ENCODE data around the gene CCR4. TPM values are rescaled to one million over a fixed set of nuclear protein-coding genes. Genes with fewer than 3 reads are reported as not detected.

CCR4 gene
- total RNA-seq, 2 donors from 2014 or later, result 0.33 to 0.35 TPM

DNA sequence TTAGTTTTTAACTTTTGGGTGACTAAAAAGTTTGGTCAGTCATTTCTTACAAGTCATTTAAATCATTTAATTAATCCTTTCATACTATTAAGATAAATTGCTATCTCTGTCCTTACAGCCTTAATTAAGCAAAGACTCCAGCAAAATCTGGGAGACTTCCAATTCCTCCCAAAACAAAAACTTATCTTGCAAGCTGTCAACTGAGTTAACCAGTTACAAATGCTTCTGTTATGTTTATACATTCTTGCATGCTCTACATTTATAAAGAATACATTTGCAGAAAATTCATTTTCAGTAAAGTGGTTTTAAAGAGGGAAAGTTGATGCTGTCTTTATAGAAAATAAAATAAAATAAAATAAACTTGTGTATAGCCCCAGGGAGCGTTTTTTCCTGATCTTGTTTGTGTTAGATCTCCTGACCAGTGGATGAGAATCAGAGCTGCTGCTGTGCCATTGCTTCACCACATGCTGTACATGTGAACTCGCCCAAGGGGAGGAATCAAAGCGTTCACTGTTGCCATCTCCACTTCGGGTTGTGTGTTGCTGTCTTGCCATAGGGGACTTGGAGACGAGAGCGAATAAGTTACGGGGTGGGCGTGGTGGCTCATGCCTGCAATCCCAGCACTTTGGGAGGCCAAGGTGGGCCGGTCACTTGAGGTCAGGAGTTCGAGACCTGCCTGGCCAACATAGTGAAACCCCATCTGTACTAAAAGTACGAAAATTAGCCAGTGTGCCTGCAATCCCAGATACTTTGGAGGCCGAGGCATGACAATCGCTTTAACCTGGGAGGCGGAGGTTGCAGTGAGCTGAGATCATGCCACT lies 5.5 kb downstream of the CCR4 start:
- no peaks in the 10 kb centered on the region for H3K27me3 ChIP-seq
- no peak overlapping the region for H3K27ac ChIP-seq
- no peaks in the 10 kb centered on the region for H3K4me1 ChIP-seq
- TF ChIP-seq CTCF (IDR thresholded peaks at IDR 0.05), result no peak
- no peaks in the 10 kb centered on the region for H3K36me3 ChIP-seq
- H3K9me3 ChIP-seq, result no peaks in the 10 kb centered on the region
- H3K4me3 ChIP-seq, result no peak overlapping the region
- no peak for DNase-seq (ENCODE audit: low spot score)

DNA sequence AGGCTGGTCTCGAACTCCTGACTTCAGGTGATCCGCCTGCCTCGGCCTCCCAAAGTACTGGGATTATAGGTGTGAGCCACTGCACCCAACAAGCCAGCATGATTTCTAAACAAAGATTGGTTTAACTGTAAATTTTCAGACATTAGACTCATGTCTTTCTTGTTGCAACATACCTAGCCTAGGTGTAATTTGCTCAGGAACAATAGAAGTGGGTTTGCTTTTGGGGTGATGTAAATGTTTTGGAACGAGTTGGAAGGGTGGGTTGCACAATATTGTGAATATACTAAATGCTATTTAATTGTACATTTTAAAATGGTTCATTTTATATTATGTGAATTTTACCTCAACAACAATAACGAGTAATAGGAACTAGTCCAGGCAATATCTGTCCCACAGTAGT lies 7.1 kb downstream of the CCR4 start:
- no peak for TF ChIP-seq CTCF (IDR thresholded peaks at IDR 0.05)
- Histone ChIP-seq H3K9me3 (no peaks in the 10 kb centered on the region), H3K36me3 (no peaks in the 10 kb centered on the region), H3K27me3 (no peaks in the 10 kb centered on the region), H3K4me3 (no peak overlapping the region), H3K27ac (no peak overlapping the region), H3K4me1 (no peaks in the 10 kb centered on the region)
- DNase-seq (ENCODE audit: low spot score), result no peak

DNA sequence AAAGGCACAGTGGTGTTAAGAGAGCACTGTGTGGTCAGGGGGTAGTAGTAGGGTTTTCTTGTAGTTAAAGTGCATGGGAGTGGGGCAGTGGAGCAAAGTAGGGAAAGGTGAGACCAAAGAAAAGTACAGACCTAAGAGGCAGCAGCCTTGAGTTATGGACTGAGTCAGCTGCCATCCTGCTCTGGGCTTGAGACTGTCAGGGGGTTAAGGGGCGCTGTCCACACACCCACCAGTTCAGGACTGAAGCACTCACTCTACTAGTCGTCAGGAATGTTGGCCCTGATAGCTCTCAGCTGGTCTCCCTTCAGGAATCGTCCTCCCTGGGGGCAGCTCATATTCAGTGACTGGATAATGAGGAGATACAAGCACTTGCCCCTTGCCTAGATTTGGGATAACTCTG lies 7.9 kb downstream of the CCR4 start:
- H3K9me3 ChIP-seq, result no peaks in the 10 kb centered on the region
- no peaks in the 10 kb centered on the region for H3K27me3 ChIP-seq
- no peaks in the 10 kb centered on the region for H3K36me3 ChIP-seq
- H3K4me3 ChIP-seq, result no peak overlapping the region
- H3K4me1 ChIP-seq, result no peaks in the 10 kb centered on the region
- no peak for TF ChIP-seq CTCF (IDR thresholded peaks at IDR 0.05)
- DNase-seq (ENCODE audit: low spot score), result no peak
- no peak overlapping the region for H3K27ac ChIP-seq

DNA sequence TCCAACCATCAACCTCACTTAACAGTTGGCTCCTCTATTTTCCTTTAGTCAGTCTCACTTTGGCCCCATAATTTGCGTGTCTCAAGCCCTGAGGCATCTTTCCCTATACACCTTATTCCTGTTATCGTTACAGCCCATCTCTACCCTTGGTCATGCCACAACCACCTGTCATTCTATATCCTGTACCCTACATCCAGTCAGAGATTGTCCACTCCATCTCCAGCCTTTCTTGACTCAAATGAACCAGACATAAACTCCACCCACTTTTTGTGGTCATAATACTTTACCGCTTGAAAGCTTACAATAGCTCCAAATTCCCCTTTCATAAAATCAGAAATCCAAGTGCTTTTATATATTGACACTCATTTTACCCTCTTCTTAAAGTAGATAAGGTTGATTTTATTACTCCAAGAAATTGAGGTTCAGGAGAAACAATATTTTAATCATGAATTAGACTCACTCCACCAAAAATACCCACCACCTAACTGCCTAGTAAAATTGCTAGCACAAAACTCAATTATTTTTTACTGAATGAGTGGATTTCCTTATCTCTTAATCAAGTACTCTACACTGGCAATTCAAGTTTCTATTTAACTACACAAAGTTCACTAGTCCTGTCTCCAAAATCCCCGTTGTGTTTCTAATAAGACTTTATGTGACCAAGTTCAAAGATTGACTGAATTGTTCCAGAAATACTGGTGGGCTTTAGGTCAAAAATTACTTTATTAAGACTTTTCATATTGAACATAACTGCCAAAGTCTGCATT lies 9.1 kb downstream of the CCR4 start:
- Histone ChIP-seq H3K27me3 (no peaks in the 10 kb centered on the region), H3K4me3 (no peak overlapping the region), H3K4me1 (no peaks in the 10 kb centered on the region), H3K27ac (no peak overlapping the region), H3K9me3 (no peaks in the 10 kb centered on the region), H3K36me3 (no peaks in the 10 kb centered on the region)
- no peak for TF ChIP-seq CTCF (IDR thresholded peaks at IDR 0.05)
- no peak for DNase-seq (ENCODE audit: low spot score)

DNA sequence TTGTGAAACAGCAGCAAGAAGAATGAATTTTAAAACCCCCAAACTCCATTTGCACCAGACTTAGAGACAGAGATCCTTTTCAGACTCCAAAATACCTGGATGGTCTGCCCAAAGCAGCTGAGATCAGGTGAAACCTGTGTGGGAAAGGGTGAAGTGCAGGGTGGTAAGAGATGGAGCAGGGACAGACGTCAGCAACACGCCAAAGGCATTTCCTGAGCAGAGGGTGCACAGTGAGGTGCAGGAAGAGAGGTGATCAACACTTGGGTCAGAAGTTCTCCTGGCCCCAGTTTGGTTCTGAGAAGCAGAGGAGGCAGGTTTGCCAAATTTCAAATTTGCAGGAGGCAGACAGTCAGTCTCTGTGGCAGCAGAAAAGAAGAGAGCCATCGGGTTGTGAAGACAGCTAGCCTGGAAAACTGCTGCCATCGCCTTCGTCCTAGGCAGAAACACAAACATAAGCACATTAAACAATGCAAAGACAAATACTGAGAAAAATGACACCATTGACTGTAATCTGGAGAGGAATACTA lies 9.8 kb downstream of the CCR4 start:
- Histone ChIP-seq H3K4me3 (no peak overlapping the region), H3K9me3 (no peaks in the 10 kb centered on the region), H3K36me3 (no peaks in the 10 kb centered on the region), H3K4me1 (no peaks in the 10 kb centered on the region), H3K27me3 (no peaks in the 10 kb centered on the region), H3K27ac (no peak overlapping the region)
- no peak for TF ChIP-seq CTCF (IDR thresholded peaks at IDR 0.05)
- DNase-seq (ENCODE audit: low spot score), result no peak

All from right atrium auricular region (tissue), 2 donors.